BLaER1 (cell line): ENCODE data around the gene RPL39.
"Not testable (repeated sequence)": the region's sequence is repeated elsewhere in the genome, so short reads cannot be mapped to it uniquely, and the experiment has no call there.

ENCODE experiments used
- H3K27ac ChIP-seq: shearing (Covaris generic); formaldehyde crosslinking; 2 replicates; pipeline ENCODE4 v1.8.1; 2022
- H3K27me3 ChIP-seq: shearing (Covaris generic); formaldehyde crosslinking; 2 replicates; pipeline ENCODE4 v1.8.1; 2022
- H3K36me3 ChIP-seq: shearing (Covaris generic); formaldehyde crosslinking; 2 replicates; pipeline ENCODE4 v1.8.1; 2022
- H3K4me1 ChIP-seq: shearing (Covaris generic); formaldehyde crosslinking; 2 replicates; pipeline ENCODE4 v1.8.1; 2022
- H3K4me2 ChIP-seq: shearing (Covaris generic); formaldehyde crosslinking; 2 replicates; pipeline ENCODE4 v1.8.1; 2022
- H3K4me3 ChIP-seq: shearing (Covaris generic); formaldehyde crosslinking; 2 replicates; pipeline ENCODE4 v1.8.1; 2022
- H3K9ac ChIP-seq: shearing (Covaris generic); formaldehyde crosslinking; 2 replicates; pipeline ENCODE4 v1.8.1; 2022
- H3K9me3 ChIP-seq: shearing (Covaris generic); formaldehyde crosslinking; 2 replicates; pipeline ENCODE4 v1.8.1; 2022
- H4K20me1 ChIP-seq: shearing (Covaris generic); formaldehyde crosslinking; 2 replicates; pipeline ENCODE4 v1.8.1; 2022
- Cebpa-rat ChIP-seq: shearing (Covaris generic); IDR thresholded peaks from 2 replicates; pipeline ENCODE4 v1.8.1; 2022

RPL39 gene

GRCh38 chrX:119802546-119802945, 11.1 kb upstream of the RPL39 start:
- H3K4me3 ChIP-seq: no peak overlapping the region
- no peak overlapping the region for H3K9ac ChIP-seq
- no peak overlapping the region for H3K27ac ChIP-seq
- H3K36me3 ChIP-seq: no peaks in the 10 kb centered on the region
- H3K4me1 ChIP-seq: no peaks in the 10 kb centered on the region
- TF ChIP-seq Cebpa-rat: no peak
- H4K20me1 ChIP-seq: no peaks in the 10 kb centered on the region
- no peak overlapping the region for H3K4me2 ChIP-seq
- peaks cover 19% of the 10 kb centered on the region for H3K9me3 ChIP-seq
- H3K27me3 ChIP-seq: no peaks in the 10 kb centered on the region

DNA sequence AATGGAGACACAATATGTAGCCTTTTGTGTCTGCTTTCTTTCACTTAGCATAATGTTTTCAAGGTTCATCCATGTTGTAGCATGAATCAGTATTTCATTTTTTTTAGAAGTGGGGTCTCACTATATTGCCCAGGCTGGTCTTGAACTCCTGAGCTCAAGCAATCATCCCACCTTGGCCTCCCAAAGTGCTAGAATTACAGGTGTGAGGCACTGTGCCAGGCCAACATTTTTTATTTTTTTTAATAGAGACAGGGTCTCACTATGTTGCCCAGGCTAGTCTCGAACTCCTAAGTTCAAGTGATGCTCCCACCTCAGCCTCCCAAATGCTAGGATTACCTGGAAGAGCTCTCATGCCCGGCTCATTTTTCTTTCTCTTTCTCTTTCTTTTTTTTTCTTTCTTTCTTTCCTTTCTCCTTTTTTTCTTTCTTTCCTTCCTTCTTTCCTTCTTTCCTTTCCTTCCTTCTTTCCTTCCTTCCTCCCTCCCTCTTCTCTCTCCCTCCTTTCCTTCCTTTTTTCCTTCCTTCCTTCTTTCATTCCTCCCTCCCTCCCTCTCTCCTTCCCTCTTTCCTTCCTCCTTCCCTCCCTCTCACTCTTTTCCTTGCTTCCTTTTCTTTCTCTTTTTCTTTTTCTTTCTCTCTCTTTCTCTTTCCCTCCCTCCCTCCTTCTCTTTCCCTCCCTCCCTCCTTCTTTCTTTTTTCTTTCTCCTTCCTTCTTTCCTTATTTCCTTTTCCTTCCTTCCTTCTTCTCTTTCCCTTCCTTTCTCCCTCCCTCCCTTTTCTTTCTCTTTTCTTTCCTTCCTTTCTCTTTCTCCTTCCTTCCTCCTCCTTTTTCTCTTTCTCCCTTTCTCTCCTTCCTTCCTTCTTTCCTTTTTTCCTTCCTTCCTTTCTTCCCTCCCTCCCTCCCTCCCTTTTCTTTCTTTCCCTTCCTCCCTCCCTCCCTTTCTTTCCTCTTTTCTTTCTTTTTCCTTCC, 10.1 kb upstream of the RPL39 start:
- Histone ChIP-seq H3K9me3 (peaks cover 19% of the 10 kb centered on the region), H3K4me1 (no peaks in the 10 kb centered on the region), H4K20me1 (no peaks in the 10 kb centered on the region), H3K4me2 (no peak overlapping the region), H3K27ac (no peak overlapping the region), H3K27me3 (no peaks in the 10 kb centered on the region), H3K4me3 (no peak overlapping the region), H3K9ac (no peak overlapping the region), H3K36me3 (no peaks in the 10 kb centered on the region)
- TF ChIP-seq Cebpa-rat: no peak

GRCh38 chrX:119790977-119791436, 423 bp downstream of the RPL39 start:
- Histone ChIP-seq H3K36me3 (peaks cover 34% of the 10 kb centered on the region), H4K20me1 (peaks cover 53% of the 10 kb centered on the region), H3K27me3 (no peaks in the 10 kb centered on the region), H3K4me1 (peaks cover 37% of the 10 kb centered on the region), H3K4me3 (peak overlapping the region; percentile 81), H3K27ac (peak overlapping the region; percentile 97), H3K4me2 (peak overlapping the region; percentile 75), H3K9ac (peak overlapping the region; percentile 95), H3K9me3 (peaks cover 15% of the 10 kb centered on the region; the same call in 1 of the 2 replicates)
- TF ChIP-seq Cebpa-rat: no peak

- Histone ChIP-seq H4K20me1 (peaks cover 100% of the 10 kb centered on the region), H3K9me3 (no peaks in the 10 kb centered on the region), H3K27ac (no peak overlapping the region), H3K27me3 (no peaks in the 10 kb centered on the region), H3K36me3 (peaks cover 85% of the 10 kb centered on the region), H3K9ac (no peak overlapping the region), H3K4me3 (no peak overlapping the region), H3K4me1 (peaks cover 26% of the 10 kb centered on the region), H3K4me2 (no peak overlapping the region)
- no peak for TF ChIP-seq Cebpa-rat
Measured at GRCh38 chrX:119784747-119785446, 6.5 kb downstream of the RPL39 start.

DNA sequence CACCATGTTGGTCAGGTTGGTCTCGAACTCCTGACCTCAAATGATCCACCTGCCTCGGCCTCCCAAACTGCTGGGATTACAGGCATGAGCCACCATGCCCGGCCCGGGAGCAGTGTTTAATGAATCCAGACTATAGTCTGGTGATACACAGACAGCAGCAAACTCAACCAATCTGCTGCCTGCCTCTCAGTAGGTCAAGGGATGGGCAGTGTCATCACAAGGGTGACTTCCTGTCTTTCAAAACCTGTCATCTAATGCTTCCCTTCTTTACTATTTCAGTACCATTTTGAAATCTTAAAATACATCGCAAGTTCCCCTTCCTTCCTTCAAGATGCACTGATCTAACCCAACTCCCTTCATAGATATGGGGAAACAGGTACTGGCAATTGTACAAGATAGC, 8.4 kb downstream of the RPL39 start:
- no peaks in the 10 kb centered on the region for H3K9me3 ChIP-seq
- no peak overlapping the region for H3K9ac ChIP-seq
- no peak for TF ChIP-seq Cebpa-rat
- peaks cover 24% of the 10 kb centered on the region for H3K4me1 ChIP-seq
- H3K27me3 ChIP-seq: no peaks in the 10 kb centered on the region
- no peak overlapping the region for H3K4me3 ChIP-seq
- no peak overlapping the region for H3K27ac ChIP-seq
- H4K20me1 ChIP-seq: peaks cover 95% of the 10 kb centered on the region
- H3K4me2 ChIP-seq: no peak overlapping the region
- peaks cover 70% of the 10 kb centered on the region for H3K36me3 ChIP-seq

DNA sequence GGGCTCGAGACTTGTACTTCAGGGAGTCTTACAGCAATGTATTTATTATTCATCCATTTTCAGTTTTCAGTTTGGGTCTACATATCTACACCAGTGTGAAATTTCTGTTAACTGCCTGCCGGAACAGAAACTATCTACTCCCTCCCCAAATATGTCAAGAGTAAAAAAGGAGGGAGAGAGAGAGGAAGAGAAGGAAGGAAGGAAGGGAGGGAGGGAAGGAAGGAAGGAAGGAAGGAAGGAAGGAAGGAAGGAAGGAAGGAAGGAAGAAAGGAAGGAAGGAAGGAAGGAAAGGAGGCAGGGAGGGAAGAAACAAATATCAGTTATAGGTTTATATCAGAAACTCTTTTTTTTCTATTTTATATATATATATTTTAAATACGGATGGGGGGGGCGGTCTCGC, 12.6 kb downstream of the RPL39 start:
- H3K36me3 ChIP-seq: peaks cover 38% of the 10 kb centered on the region
- H3K27me3 ChIP-seq: no peaks in the 10 kb centered on the region

GRCh38 chrX:119775517-119776238, 15.8 kb downstream of the RPL39 start:
- Histone ChIP-seq H3K9ac (no peak overlapping the region), H3K27ac (0 out of 2 replicates have a peak overlapping the region, but pooled peaks have one; percentile 8), H3K27me3 (no peaks in the 10 kb centered on the region), H3K4me2 (peak overlapping the region; percentile 50), H3K4me3 (no peak overlapping the region), H3K4me1 (peaks cover 41% of the 10 kb centered on the region), H4K20me1 (peaks cover 22% of the 10 kb centered on the region), H3K36me3 (0 out of 2 replicates have a peak, but pooled peaks cover 8% of the 10 kb centered on the region), H3K9me3 (no peaks in the 10 kb centered on the region)
- no peak for TF ChIP-seq Cebpa-rat

More for the DNA sequence above, 12.6 kb downstream of the RPL39 start:
- Histone ChIP-seq H3K27ac (no peak overlapping the region), H3K4me1 (peaks cover 41% of the 10 kb centered on the region), H3K4me2 (peak overlapping the region; percentile 13; the same call in 1 of the 2 replicates), H3K9me3 (no peaks in the 10 kb centered on the region), H3K9ac (no peak overlapping the region), H4K20me1 (peaks cover 53% of the 10 kb centered on the region), H3K4me3 (no peak overlapping the region)
- no peak for TF ChIP-seq Cebpa-rat

- H3K27ac ChIP-seq, H3K4me2 ChIP-seq, H4K20me1 ChIP-seq, H3K4me3 ChIP-seq, H3K36me3 ChIP-seq, H3K9ac ChIP-seq, H3K27me3 ChIP-seq: not testable (repeated sequence)
- peaks cover 15% of the 10 kb centered on the region; the same call in 1 of the 2 replicates for H3K9me3 ChIP-seq
- H3K4me1 ChIP-seq: peaks cover 10% of the 10 kb centered on the region
Measured at GRCh38 chrX:119769388-119769787, 22.0 kb downstream of the RPL39 start.

DNA sequence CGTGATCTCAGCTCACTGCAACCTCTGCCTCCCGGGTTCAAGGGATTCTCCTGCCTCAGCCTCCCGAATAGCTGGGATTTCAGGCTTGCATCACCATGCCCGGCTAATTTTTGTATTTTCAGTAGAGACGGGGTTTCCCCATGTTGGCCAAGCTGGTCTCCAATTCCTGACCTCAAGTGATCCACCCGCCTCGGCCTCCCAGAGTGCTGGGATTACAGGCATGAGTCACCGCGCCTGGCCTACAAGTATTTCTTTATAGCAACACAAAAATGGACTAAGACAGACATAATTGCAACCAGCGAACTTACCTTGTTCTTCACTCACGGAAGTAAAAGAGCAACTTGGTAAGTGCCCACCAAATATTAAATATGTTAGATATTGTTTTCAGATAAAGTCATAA, 23.0 kb downstream of the RPL39 start:
- H3K4me3 ChIP-seq, H3K27ac ChIP-seq, H3K9ac ChIP-seq, H4K20me1 ChIP-seq, H3K27me3 ChIP-seq, H3K4me2 ChIP-seq, H3K36me3 ChIP-seq: not testable (repeated sequence)
- Histone ChIP-seq H3K4me1 (peaks cover 20% of the 10 kb centered on the region), H3K9me3 (peaks cover 15% of the 10 kb centered on the region; the same call in 1 of the 2 replicates)
